HEK293 (cell line): ENCODE data around the gene NAXE.

Experiments used
- EGR2 ChIP-seq: fragments of 450-650 bp; formaldehyde crosslinking; IDR thresholded peaks from 2 replicates; pipeline ENCODE4 v1.5.1; 2016; ENCODE audit warnings: low read depth, missing biosample characterization, missing genetic modification characterization
- ZNF560 ChIP-seq: fragments of 450-650 bp; formaldehyde crosslinking; IDR thresholded peaks from 2 replicates; pipeline ENCODE4 v1.5.1; 2017; ENCODE audit warnings: missing biosample characterization, missing genetic modification characterization, borderline replicate concordance
- ZNF571 ChIP-seq: fragments of 450-650 bp; formaldehyde crosslinking; IDR thresholded peaks from 2 replicates; pipeline ENCODE4 v1.5.0; 2017; ENCODE audit warnings: missing biosample characterization, missing genetic modification characterization
- ZNF660 ChIP-seq: fragments of 450-650 bp; IDR thresholded peaks from 2 replicates; pipeline ENCODE4 v1.5.1; 2018; ENCODE audit warnings: missing biosample characterization, mild to moderate bottlenecking, missing genetic modification characterization
- ZNF701 ChIP-seq: fragments of 450-650 bp; formaldehyde crosslinking; IDR thresholded peaks from 2 replicates; pipeline ENCODE4 v1.5.1; 2016; ENCODE audit warnings: missing biosample characterization, missing genetic modification characterization
- TF ChIP-seq, protein P1 (sequence below): fragments of 450-650 bp; formaldehyde crosslinking; IDR thresholded peaks from 2 replicates; pipeline ENCODE4 v1.5.1; 2016; ENCODE audit warnings: missing biosample characterization, missing genetic modification characterization

DNA sequence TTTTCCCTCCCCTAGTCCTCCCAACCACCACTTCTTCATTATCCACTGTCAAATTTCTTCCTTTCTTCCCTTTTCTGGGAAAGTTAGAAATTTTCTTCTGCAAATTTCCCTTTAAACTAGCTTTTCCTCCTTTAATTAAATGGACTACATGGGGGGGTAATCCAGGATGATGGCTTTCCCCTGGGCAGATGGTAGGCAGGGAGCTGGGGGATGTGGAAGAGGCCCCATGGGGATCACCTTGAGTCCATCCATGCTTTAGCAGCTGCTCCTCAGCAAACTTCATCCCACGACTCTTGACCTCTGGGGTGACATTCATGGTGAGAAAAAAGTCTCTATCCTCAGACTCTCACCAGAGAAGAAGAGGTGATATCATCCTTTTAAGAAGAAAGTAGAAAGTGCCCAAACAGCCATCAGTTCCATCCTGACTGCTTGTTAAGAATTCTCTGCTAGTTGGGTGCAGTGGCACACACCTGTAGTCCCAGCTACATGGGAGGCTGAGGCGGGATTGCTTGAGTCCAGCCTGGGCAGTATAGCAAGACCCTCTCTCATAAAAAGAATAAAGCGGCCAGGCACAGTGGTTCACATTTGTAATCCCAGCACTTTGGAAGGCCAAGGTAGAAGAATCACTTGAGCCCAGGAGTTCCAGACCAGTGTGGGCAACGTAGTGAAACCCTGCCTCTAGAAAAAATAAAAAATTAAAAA lies 7.3 kb downstream of the NAXE start:
- no peak for TF ChIP-seq ZNF571
- no peak for TF ChIP-seq ZNF660 (tag by site-specific recombination)
- TF ChIP-seq ZNF701 (tag by site-specific recombination), result no peak
- TF ChIP-seq, protein P1, sequence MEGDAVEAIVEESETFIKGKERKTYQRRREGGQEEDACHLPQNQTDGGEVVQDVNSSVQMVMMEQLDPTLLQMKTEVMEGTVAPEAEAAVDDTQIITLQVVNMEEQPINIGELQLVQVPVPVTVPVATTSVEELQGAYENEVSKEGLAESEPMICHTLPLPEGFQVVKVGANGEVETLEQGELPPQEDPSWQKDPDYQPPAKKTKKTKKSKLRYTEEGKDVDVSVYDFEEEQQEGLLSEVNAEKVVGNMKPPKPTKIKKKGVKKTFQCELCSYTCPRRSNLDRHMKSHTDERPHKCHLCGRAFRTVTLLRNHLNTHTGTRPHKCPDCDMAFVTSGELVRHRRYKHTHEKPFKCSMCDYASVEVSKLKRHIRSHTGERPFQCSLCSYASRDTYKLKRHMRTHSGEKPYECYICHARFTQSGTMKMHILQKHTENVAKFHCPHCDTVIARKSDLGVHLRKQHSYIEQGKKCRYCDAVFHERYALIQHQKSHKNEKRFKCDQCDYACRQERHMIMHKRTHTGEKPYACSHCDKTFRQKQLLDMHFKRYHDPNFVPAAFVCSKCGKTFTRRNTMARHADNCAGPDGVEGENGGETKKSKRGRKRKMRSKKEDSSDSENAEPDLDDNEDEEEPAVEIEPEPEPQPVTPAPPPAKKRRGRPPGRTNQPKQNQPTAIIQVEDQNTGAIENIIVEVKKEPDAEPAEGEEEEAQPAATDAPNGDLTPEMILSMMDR (tag by site-specific recombination), result no peak
- TF ChIP-seq ZNF560, result no peak
- no peak for TF ChIP-seq EGR2 (tag by site-specific recombination)
